GM23338 (cell line): ENCODE measurements around the gene HSDL1.

Source experiments
- CTCF ChIP-seq, 2 experiments: fragments of 200-600 bp in 1 of 2; sonication (generic) in 1 of 2; conservative IDR thresholded peaks; 2 replicates each; pipeline versions ENCODE4 v1.5.1 to v1.6.1; 2016 to 2017; ENCODE audit warnings: antibody characterized with exemption in 2 of 2, low read depth in 2 of 2, mild to moderate bottlenecking in 2 of 2, moderate library complexity in 1 of 2
- EZH2 ChIP-seq: fragments of 200-600 bp; sonication (generic); IDR thresholded peaks from one replicate; pipeline ENCODE4 v1.8.0; 2017; ENCODE audit warnings: antibody characterized with exemption, mild to moderate bottlenecking, low read depth; ENCODE audit not compliant: unreplicated experiment
- TF ChIP-seq, protein P1 (sequence below): IDR thresholded peaks from one replicate; pipeline ENCODE4 v1.6.1; 2018; ENCODE audit warnings: antibody characterized with exemption; ENCODE audit not compliant: unreplicated experiment

- TF ChIP-seq CTCF (conservative IDR thresholded peaks at IDR 0.05; ENCODE audit: low read depth in 2 of 2): no peak
- TF ChIP-seq EZH2: no peak
- TF ChIP-seq, protein P1, sequence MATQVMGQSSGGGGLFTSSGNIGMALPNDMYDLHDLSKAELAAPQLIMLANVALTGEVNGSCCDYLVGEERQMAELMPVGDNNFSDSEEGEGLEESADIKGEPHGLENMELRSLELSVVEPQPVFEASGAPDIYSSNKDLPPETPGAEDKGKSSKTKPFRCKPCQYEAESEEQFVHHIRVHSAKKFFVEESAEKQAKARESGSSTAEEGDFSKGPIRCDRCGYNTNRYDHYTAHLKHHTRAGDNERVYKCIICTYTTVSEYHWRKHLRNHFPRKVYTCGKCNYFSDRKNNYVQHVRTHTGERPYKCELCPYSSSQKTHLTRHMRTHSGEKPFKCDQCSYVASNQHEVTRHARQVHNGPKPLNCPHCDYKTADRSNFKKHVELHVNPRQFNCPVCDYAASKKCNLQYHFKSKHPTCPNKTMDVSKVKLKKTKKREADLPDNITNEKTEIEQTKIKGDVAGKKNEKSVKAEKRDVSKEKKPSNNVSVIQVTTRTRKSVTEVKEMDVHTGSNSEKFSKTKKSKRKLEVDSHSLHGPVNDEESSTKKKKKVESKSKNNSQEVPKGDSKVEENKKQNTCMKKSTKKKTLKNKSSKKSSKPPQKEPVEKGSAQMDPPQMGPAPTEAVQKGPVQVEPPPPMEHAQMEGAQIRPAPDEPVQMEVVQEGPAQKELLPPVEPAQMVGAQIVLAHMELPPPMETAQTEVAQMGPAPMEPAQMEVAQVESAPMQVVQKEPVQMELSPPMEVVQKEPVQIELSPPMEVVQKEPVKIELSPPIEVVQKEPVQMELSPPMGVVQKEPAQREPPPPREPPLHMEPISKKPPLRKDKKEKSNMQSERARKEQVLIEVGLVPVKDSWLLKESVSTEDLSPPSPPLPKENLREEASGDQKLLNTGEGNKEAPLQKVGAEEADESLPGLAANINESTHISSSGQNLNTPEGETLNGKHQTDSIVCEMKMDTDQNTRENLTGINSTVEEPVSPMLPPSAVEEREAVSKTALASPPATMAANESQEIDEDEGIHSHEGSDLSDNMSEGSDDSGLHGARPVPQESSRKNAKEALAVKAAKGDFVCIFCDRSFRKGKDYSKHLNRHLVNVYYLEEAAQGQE: no peak
Observed at GRCh38 chr16:84105301-84105815, 39.6 kb downstream of the HSDL1 start.
